Adrenal gland (tissue), 12 donors: ENCODE measurements around the gene BUD23. TPM values are rescaled to one million over a fixed set of nuclear protein-coding genes. Genes with fewer than 3 reads are reported as not detected.
"Not testable (repeated sequence)": the region's sequence is repeated elsewhere in the genome, so short reads cannot be mapped to it uniquely, and the experiment has no call there.

Experiments
- DNase-seq, 7 donors: peaks; one replicate each; pipeline ENCODE4 v3.0.0-alpha.2; 2019 to 2020
- H3K27ac ChIP-seq, 5 donors: fragments of 200-600 bp; sonication (generic) in 4 of 5; 1 replicate in 3 of 5; 2 replicates in 2 of 5; pipeline versions ENCODE4 v1.5.1 to v1.8.0; 2016 to 2020; ENCODE audit warnings: mild to moderate bottlenecking in 1 of 5
- H3K27me3 ChIP-seq: fragments of 200-600 bp; 2 replicates; pipeline ENCODE4 v1.8.0; 2021
- H3K36me3 ChIP-seq, 2 donors: fragments of 200-600 bp; replicated peaks in 1 of 2; 1 replicate in 1 of 2; 2 replicates in 1 of 2; pipeline versions ENCODE4 v1.5.1 to v1.8.0; 2018 to 2022
- H3K4me1 ChIP-seq, 2 donors: fragments of 200-600 bp; replicated peaks in 1 of 2; 1 replicate in 1 of 2; 2 replicates in 1 of 2; pipeline versions ENCODE4 v1.5.1 to v1.8.0; 2018 to 2021
- H3K4me3 ChIP-seq, 4 donors: fragments of 200-600 bp; sonication (generic) in 3 of 4; one replicate each; pipeline ENCODE4 v1.5.1; 2016 to 2018
- H3K9me3 ChIP-seq, 3 donors: fragments of 200-600 bp; sonication (generic) in 1 of 3; replicated peaks in 1 of 3; 1 replicate in 2 of 3; 2 replicates in 1 of 3; pipeline versions ENCODE4 v1.5.1 to v1.8.0; 2016 to 2021
- CTCF ChIP-seq, 6 experiments: fragments of 450-650 bp in 4 of 6; fragments of 200-600 bp in 2 of 6; sonication (generic) in 1 of 6; IDR thresholded peaks; 1 replicate in 5 of 6; 2 replicates in 1 of 6; pipeline versions ENCODE4 v1.5.1 to v1.8.0; 2016 to 2021; ENCODE audit warnings: antibody characterized with exemption in 6 of 6, mild to moderate bottlenecking in 2 of 6, moderate library complexity in 1 of 6
- POLR2A ChIP-seq, 2 donors: fragments of 450-650 bp; IDR thresholded peaks; one replicate each; pipeline ENCODE4 v1.6.1; 2017; ENCODE audit warnings: antibody characterized with exemption in 2 of 2, mild to moderate bottlenecking in 2 of 2, moderate library complexity in 1 of 2
- WGBS, 4 donors: extraction: QIAGEN DNeasy Blood & Tissue Kit in 2 of 4; methylation state at CpG; one replicate each; pipeline versions ENCODE4 v1.1.5 to v1.1.7; 2013 to 2017; 5-methylcytosine and 5-hydroxymethylcytosine counted together
- intact Hi-C, 2 donors: fragments of 100-400 bp; cut with DNase I; formaldehyde crosslinking; loops; one replicate each; pipeline versions ENCODE4 v1.14.1 to v1.15.0; 2022 to 2023
- polyA plus RNA-seq, 3 donors: library from polyadenylated mRNA; stranded (reverse); fragments of 200-250 nt in 2 of 3; fragments of 350-450 nt in 1 of 3; fragmentation: Illumina TruSeq in 1 of 3; extraction: RNeasy Lipid Tissue Mini Kit (QIAGEN cat#74804) in 1 of 3; gene quantifications; one replicate each; pipeline ENCODE4 v1.2.3, GENCODE V29; 2013 to 2014
- total RNA-seq, 9 donors: library from RNA; depleted of rRNA in 4 of 9; stranded (reverse); fragments of >200 nt in 4 of 9; fragments of 120-200 nt in 1 of 9; fragmentation: NEBNext Ultra II Directional in 1 of 9; extraction: Animal tissue kit (Norgen Biotek cat#: 25700) in 1 of 9; gene quantifications; one replicate each; pipeline versions ENCODE4 v1.1.0 to v1.2.4, GENCODE V29; 2013 to 2023
- donor health status: healthy with polysubstance abuse.
- donor health status: Bipolar disorder and iron deficiency.
- donor health status: DM: yes; HTN: yes; CAD: no.
- donor health status: DM: no; HTN: no; CAD: no.
- donor health status: DM: no; HTN: no; CAD: no.
- donor health status: DM: yes; HTN: yes; CAD: no.

The BUD23 gene
- total and polyA plus RNA-seq, 12 donors: 34.7 to 123 (median 64.5) TPM

GRCh38 chr7:73649576-73649975 is 33.8 kb upstream of the BUD23 start:
- H3K9me3 ChIP-seq: no peaks in the 10 kb centered on the region
- DNase-seq: no peak
- H3K36me3 ChIP-seq: no peaks in the 10 kb centered on the region
- TF ChIP-seq CTCF (IDR thresholded peaks at IDR 0.05) (no peak), POLR2A (IDR thresholded peaks at IDR 0.05) (no peak)
- WGBS, 4 donors: 49 to 62% (median 57%) methylated on average over 6 to 9 of the region's 9 CpGs
- peaks cover 0 to 4% of the 10 kb centered on the region in 2 donors for H3K4me1 ChIP-seq
- intact Hi-C loops: no loop called here
- H3K4me3 ChIP-seq: no peak overlapping the region
- H3K27ac ChIP-seq: no peak overlapping the region
- peaks cover 21% of the 10 kb centered on the region for H3K27me3 ChIP-seq

- TF ChIP-seq CTCF (IDR thresholded peaks at IDR 0.05) (no peak), POLR2A (IDR thresholded peaks at IDR 0.05) (no peak)
- 55 to 74% (median 59%) methylated on average over 2 to 5 of the region's 5 CpGs for WGBS, 4 donors
- intact Hi-C loops: no loop called here
- Histone ChIP-seq H3K9me3 (no peaks in the 10 kb centered on the region), H3K4me3 (no peak overlapping the region), H3K36me3 (no peaks in the 10 kb centered on the region), H3K27ac (no peak overlapping the region), H3K27me3 (peaks cover 21% of the 10 kb centered on the region), H3K4me1 (peaks cover 0 to 4% of the 10 kb centered on the region in 2 donors)
- no peak for DNase-seq
Measured at GRCh38 chr7:73650524-73650923, 32.9 kb upstream of the BUD23 start.

- Histone ChIP-seq H3K36me3 (no peaks in the 10 kb centered on the region), H3K27ac (no peak overlapping the region), H3K9me3 (no peaks in the 10 kb centered on the region), H3K4me1 (peaks cover 0 to 4% of the 10 kb centered on the region in 2 donors), H3K27me3 (peaks cover 10% of the 10 kb centered on the region), H3K4me3 (no peak overlapping the region)
- no peak for DNase-seq
- 65 to 81% (median 77%) methylated on average over 11 of the region's 11 CpGs for WGBS, 4 donors
- TF ChIP-seq CTCF (IDR thresholded peaks at IDR 0.05) (no peak), POLR2A (IDR thresholded peaks at IDR 0.05) (no peak)
- intact Hi-C loops: no loop called here
Measured at GRCh38 chr7:73652541-73652949, 30.9 kb upstream of the BUD23 start.

- H3K36me3 ChIP-seq, DNase-seq, H3K9me3 ChIP-seq, H3K27ac ChIP-seq, H3K4me1 ChIP-seq, H3K4me3 ChIP-seq, intact Hi-C loops, H3K27me3 ChIP-seq: not testable (repeated sequence)
- 81 to 86% (median 82%) methylated on average over 4 of the region's 4 CpGs for WGBS, 4 donors
Measured at GRCh38 chr7:73655309-73655708, 28.1 kb upstream of the BUD23 start.

DNA sequence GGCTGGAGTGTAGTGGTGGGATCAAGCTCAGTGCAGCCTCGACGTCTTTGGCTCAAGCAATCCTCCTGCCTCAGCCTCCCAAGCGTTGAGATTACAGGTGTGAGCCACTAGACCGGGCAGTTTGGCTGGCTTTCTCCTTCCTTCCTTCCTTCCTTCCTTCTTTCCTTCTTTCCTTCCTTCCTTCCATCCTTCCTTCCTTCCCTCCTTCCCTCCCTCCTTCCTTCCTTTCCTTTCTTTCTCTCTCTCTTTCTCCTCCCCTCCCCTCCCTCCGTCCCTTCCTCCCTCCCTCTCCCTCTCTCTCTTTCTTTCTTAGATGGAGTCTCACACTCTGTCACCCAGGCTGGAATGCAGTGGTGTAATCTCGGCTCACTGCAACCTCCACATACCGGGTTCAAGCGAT is 23.4 kb upstream of the BUD23 start:
- Histone ChIP-seq H3K27ac (no peak overlapping the region), H3K4me1 (no peaks in the 10 kb centered on the region), H3K36me3 (no peaks in the 10 kb centered on the region), H3K27me3 (no peaks in the 10 kb centered on the region), H3K9me3 (no peaks in the 10 kb centered on the region), H3K4me3 (no peak overlapping the region)
- 55 to 63% (median 60%) methylated on average over 8 of the region's 8 CpGs for WGBS, 4 donors
- no peak for DNase-seq
- intact Hi-C loops: no loop called here
- TF ChIP-seq POLR2A (IDR thresholded peaks at IDR 0.05) (no peak), CTCF (IDR thresholded peaks at IDR 0.05) (no peak)

DNA sequence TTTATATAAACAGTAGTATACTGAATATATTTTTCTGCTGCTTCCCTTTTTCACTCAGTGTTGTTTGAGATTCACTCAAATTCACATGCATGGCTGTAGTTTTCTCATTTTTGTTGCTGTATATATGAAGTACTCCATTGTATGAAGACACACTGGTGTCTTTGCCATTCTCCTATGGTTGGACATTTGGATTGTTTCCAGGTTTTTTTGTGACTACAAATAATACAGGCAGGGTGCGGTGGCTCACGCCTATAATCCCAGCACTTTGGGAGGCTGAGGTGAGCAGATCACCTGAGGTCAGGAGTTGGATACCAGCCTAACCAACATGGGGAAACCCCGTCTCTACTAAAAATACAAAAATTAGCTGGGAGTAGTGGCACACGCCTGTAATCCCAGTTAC is 22.8 kb upstream of the BUD23 start:
- H3K27ac ChIP-seq, H3K36me3 ChIP-seq, H3K4me3 ChIP-seq, H3K27me3 ChIP-seq, intact Hi-C loops, H3K4me1 ChIP-seq, H3K9me3 ChIP-seq, DNase-seq: not testable (repeated sequence)
- WGBS, 4 donors: 64 to 69% (median 66%) methylated on average over 4 of the region's 4 CpGs
